ENCODE measurements around the gene VPS51. TPM values are rescaled to one million over a fixed set of nuclear protein-coding genes. Genes with fewer than 3 reads are reported as not detected.
"Not testable (repeated sequence)": the region's sequence is repeated elsewhere in the genome, so short reads cannot be mapped to it uniquely, and the experiment has no call there.

Gene VPS51
- total RNA-seq, 2 donors from 2014 or later: 323 to 542 TPM

DNA sequence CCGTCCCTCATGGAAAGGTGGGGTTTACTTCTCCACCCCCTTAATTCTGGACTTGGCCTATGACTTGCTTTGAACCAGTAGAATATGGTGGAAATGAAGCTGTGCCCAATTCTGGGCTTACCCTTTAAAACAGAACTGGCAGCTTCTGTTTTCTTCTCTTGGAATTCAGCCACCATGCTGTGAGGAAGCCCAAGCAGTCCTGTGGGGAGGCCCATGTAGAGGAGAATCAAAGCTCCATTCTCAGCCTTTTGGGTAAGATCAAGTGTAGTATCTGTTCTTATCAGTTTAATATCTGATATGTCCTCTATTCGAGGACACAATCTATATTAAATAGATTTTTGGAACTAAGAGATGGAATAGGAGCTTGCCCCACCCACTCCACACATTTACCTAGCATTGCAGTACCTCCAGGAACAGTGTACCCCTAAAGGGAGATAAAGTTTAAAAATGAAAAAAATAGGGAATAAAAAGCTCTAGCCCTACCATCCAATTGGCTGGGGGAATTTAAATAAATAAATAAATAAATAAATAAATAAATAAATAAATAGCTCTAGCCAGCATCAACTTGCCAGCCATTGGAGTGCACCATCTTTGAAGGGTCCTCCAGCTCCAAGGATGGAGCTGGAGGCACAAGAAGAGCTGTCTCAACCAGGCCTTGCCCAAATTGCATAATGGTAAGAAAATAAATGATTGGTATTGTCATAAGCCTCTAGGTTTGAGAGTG is 51.5 kb downstream of the VPS51 start:
- intact Hi-C loops (cut with DNase I): no loop called here
- WGBS: 72% methylated on average over 2 of the region's 2 CpGs
- Histone ChIP-seq H3K9me3 (no peaks in the 10 kb centered on the region), H3K4me3 (no peak overlapping the region), H3K27me3 (replicated peaks; ENCODE audit: insufficient read depth) (no peaks in the 10 kb centered on the region), H3K4me1 (replicated peaks) (no peaks in the 10 kb centered on the region), H3K36me3 (no peaks in the 10 kb centered on the region), H3K27ac (no peak overlapping the region)
- DNase-seq (ENCODE audit: low spot score): no peak
- TF ChIP-seq POLR2AphosphoS5 (IDR thresholded peaks at IDR 0.05) (no peak), POLR2A (IDR thresholded peaks at IDR 0.05) (no peak), CTCF (IDR thresholded peaks at IDR 0.05) (no peak)

DNA sequence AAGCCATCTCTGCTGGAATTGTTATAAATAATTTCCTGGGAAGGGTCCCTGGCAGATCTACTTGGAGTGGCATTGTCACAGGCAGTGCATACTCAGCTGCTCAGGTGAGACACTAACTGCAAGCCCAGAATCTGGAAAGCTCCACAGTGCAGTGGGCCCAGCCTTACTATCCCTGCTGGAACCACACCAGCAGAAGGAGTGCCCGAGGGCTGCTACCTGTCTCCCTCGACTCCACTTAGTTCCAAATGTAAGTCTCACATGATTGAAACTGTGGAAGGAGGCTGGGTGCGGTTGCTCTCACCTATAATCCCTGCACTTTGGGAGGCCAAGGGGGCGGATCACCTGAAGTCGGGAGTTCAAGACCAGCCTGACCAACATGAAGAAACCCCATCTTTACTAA is 52.6 kb downstream of the VPS51 start:
- no peak for DNase-seq (ENCODE audit: low spot score)
- Histone ChIP-seq H3K4me1 (replicated peaks) (no peaks in the 10 kb centered on the region), H3K27ac (no peak overlapping the region), H3K4me3 (no peak overlapping the region), H3K27me3 (replicated peaks; ENCODE audit: insufficient read depth) (no peaks in the 10 kb centered on the region), H3K9me3 (no peaks in the 10 kb centered on the region), H3K36me3 (no peaks in the 10 kb centered on the region)
- intact Hi-C loops (cut with DNase I): no loop called here
- WGBS: 79% methylated on average over 5 of the region's 5 CpGs
- TF ChIP-seq CTCF (IDR thresholded peaks at IDR 0.05) (no peak), POLR2AphosphoS5 (IDR thresholded peaks at IDR 0.05) (no peak), POLR2A (IDR thresholded peaks at IDR 0.05) (no peak)

- WGBS: 78% methylated on average over 10 of the region's 10 CpGs
- peak overlapping the region; percentile 57 to 58 for H3K27ac ChIP-seq
- DNase-seq (ENCODE audit: low spot score); H3K9me3 ChIP-seq; H3K4me3 ChIP-seq; H3K4me1 ChIP-seq (replicated peaks); intact Hi-C loops (cut with DNase I); H3K36me3 ChIP-seq; H3K27me3 ChIP-seq (replicated peaks; ENCODE audit: insufficient read depth): not testable (repeated sequence)
These were observed 54.1 kb downstream of the VPS51 start for GRCh38 chr11:65150131-65150508.

DNA sequence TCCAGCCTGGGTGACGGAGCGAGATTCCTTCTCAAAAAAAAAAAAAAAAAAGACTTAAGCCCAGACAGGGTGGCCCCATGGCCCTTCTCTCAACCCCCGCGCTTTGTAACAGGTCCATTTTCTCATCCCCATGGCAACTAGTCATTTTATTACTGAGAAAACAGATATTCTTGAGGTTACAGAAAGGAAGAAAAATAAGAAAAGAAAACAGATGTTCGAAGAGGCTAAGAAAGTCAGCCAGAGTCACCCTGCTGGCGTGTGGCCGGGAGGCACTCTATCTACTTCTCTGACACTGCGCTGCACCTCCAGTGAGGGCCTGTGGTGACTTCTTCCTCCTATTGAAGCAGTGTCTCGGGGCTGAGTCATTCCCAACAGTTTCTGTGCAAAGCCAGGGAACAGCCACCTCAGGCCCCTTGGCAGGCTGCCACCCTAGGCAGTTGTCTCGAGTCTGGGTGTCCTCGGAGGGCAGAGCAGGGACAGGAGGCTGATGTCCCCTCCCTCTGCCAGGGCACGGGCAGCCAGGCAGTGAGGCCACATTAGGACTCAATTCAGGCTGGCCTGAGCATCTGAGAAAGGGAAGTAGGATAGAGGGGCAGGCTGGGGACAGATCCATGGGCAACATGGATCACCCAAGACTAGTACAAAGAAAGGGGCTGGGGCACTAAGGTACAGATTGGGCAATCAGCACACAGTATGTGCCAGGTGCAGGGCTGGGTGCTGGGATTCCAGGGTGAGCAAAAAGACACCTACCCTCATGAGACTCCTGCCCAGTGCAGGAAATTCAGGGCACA is 54.7 kb downstream of the VPS51 start:
- no peaks in the 10 kb centered on the region for H3K9me3 ChIP-seq
- intact Hi-C loops (cut with DNase I): no loop called here
- H3K27me3 ChIP-seq (replicated peaks; ENCODE audit: insufficient read depth): no peaks in the 10 kb centered on the region
- peak; percentile 31 for TF ChIP-seq POLR2A (IDR thresholded peaks at IDR 0.05)
- peak; percentile 56 for TF ChIP-seq POLR2AphosphoS5 (IDR thresholded peaks at IDR 0.05)
- peak in 1 of 4 experiments; percentile 24 for TF ChIP-seq CTCF (IDR thresholded peaks at IDR 0.05)
- WGBS: 16% methylated on average over 12 of the region's 12 CpGs
- H3K27ac ChIP-seq: peak overlapping the region; percentile 57 to 58
- no peaks in the 10 kb centered on the region for H3K4me1 ChIP-seq (replicated peaks)
- DNase-seq (ENCODE audit: low spot score): peak; percentile 84
- no peak overlapping the region for H3K4me3 ChIP-seq
- H3K36me3 ChIP-seq: no peaks in the 10 kb centered on the region

DNA sequence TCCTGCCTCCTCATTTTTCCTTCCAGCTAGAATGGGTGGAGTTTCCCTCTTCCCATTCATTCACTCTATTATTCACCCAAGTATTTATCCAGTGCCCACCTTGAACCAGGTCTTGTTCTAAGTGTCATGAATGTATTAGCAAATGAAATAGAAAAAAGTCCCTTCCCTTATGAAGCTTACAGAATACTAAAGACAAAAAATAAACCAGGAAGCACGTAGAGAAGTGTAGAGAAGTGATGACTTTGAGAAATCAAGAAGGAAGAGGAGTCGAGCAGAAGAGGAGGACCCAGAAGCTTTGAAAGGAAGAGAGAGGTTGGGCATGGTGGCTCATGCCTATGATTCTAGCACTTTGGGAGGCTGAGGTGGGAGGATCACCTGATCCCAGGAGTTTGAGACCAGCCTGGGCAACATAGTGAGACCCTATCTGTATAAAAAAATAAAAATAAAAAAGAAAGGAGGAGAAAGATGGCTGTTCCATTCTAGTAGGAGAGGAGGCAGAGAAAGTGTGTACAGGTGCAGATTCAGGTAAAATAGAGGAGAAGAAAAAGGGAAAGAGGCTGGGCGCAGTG is 55.4 kb downstream of the VPS51 start:
- DNase-seq (ENCODE audit: low spot score): no peak
- no peaks in the 10 kb centered on the region for H3K4me1 ChIP-seq (replicated peaks)
- 83% methylated on average over 3 of the region's 3 CpGs for WGBS
- no peaks in the 10 kb centered on the region for H3K36me3 ChIP-seq
- intact Hi-C loops (cut with DNase I): no loop called here
- TF ChIP-seq CTCF (IDR thresholded peaks at IDR 0.05) (no peak), POLR2A (IDR thresholded peaks at IDR 0.05) (no peak)
- H3K4me3 ChIP-seq: no peak overlapping the region
- peak overlapping the region in 1 of 2 donors; percentile 58 for H3K27ac ChIP-seq
- no peaks in the 10 kb centered on the region for H3K27me3 ChIP-seq (replicated peaks; ENCODE audit: insufficient read depth)
- H3K9me3 ChIP-seq: no peaks in the 10 kb centered on the region
